Measurements from ENCODE around the gene NPR1. TPM values are rescaled to one million over a fixed set of nuclear protein-coding genes. Genes with fewer than 3 reads are reported as not detected.
"Not testable (repeated sequence)": the region's sequence is repeated elsewhere in the genome, so short reads cannot be mapped to it uniquely, and the experiment has no call there.

Gene NPR1
- total RNA-seq, 1 experiment from 2014 or later, result 16.5 TPM

DNA sequence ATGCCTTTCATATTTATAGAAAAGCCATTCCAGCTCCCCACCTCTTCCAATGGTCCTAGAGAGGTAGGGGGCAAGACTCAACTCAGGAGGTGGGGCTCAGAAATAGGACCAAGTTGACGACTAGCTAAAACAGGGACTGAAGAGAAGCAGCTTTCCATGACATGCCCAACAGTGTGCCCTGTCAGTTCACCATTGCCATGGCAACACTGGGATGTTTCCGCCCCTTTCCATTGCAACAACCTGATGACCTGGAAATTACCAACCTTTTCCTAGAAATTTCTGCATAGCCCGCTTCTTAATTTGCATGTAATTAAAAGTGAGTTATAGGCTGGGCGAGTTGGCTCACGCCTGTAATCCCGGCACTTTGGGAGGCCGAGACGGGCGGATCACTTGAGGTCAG, 27.0 kb downstream of the NPR1 start:
- POLR2A ChIA-PET, result no interaction called here
- no peak for TF ChIP-seq MYBL2 (CRISPR knock-in tag; IDR thresholded peaks at IDR 0.05)
- TF ChIP-seq, protein P1, sequence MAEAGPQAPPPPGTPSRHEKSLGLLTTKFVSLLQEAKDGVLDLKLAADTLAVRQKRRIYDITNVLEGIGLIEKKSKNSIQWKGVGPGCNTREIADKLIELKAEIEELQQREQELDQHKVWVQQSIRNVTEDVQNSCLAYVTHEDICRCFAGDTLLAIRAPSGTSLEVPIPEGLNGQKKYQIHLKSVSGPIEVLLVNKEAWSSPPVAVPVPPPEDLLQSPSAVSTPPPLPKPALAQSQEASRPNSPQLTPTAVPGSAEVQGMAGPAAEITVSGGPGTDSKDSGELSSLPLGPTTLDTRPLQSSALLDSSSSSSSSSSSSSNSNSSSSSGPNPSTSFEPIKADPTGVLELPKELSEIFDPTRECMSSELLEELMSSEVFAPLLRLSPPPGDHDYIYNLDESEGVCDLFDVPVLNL (CRISPR knock-in tag; IDR thresholded peaks at IDR 0.05; ENCODE audit: borderline replicate concordance, low read depth), result no peak
- TF ChIP-seq, protein P2, sequence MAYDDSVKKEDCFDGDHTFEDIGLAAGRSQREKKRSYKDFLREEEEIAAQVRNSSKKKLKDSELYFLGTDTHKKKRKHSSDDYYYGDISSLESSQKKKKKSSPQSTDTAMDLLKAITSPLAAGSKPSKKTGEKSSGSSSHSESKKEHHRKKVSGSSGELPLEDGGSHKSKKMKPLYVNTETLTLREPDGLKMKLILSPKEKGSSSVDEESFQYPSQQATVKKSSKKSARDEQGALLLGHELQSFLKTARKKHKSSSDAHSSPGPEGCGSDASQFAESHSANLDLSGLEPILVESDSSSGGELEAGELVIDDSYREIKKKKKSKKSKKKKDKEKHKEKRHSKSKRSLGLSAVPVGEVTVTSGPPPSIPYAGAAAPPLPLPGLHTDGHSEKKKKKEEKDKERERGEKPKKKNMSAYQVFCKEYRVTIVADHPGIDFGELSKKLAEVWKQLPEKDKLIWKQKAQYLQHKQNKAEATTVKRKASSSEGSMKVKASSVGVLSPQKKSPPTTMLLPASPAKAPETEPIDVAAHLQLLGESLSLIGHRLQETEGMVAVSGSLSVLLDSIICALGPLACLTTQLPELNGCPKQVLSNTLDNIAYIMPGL (CRISPR knock-in tag; IDR thresholded peaks at IDR 0.05), result no peak
- TF ChIP-seq, protein P3, sequence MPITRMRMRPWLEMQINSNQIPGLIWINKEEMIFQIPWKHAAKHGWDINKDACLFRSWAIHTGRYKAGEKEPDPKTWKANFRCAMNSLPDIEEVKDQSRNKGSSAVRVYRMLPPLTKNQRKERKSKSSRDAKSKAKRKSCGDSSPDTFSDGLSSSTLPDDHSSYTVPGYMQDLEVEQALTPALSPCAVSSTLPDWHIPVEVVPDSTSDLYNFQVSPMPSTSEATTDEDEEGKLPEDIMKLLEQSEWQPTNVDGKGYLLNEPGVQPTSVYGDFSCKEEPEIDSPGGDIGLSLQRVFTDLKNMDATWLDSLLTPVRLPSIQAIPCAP (CRISPR knock-in tag; IDR thresholded peaks at IDR 0.05), result no peak
- TF ChIP-seq, protein P4, sequence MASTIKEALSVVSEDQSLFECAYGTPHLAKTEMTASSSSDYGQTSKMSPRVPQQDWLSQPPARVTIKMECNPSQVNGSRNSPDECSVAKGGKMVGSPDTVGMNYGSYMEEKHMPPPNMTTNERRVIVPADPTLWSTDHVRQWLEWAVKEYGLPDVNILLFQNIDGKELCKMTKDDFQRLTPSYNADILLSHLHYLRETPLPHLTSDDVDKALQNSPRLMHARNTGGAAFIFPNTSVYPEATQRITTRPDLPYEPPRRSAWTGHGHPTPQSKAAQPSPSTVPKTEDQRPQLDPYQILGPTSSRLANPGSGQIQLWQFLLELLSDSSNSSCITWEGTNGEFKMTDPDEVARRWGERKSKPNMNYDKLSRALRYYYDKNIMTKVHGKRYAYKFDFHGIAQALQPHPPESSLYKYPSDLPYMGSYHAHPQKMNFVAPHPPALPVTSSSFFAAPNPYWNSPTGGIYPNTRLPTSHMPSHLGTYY (CRISPR knock-in tag; IDR thresholded peaks at IDR 0.05), result no peak
- Mint-ChIP-seq H3K27me3 (ENCODE audit: low read depth) (no peaks in the 10 kb centered on the region), H3K9me3 (no peaks in the 10 kb centered on the region), H3K4me1 (no peaks in the 10 kb centered on the region), H3K36me3 (no peaks in the 10 kb centered on the region), H3K4me3 (no peak overlapping the region), H3K27ac (no peak overlapping the region)
- no peak for ATAC-seq
- CTCF ChIA-PET, result interaction anchor here (0.6 to 1.6 kb wide), 5 partner anchors 23 to 1200 kb away, joined by 3 to 5 read pairs (median 3); partner anchors contain the start of genes INTS3 and NPR1
- DNase-seq (ENCODE audit: low spot score), result no peak

DNA sequence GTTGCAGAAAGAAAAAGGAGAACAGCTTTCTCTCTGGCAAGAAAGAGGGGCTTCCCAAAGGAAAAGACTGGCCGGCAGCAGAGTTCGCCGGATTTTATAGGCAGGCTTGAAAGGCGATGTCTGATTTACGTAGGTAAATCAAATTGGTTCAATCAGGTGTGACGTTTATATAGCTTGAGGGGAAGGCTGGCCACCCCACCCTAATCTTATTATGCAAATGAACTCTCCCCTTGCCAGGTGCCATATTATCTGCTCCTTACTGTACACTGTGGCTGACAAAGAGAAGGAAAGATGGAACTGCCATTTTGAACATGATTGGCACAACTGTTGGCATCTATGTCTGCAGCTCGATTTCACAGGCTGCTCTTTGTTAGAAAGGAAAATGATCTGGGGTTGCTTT, 32.5 kb downstream of the NPR1 start:
- no peak for DNase-seq (ENCODE audit: low spot score)
- no peak for ATAC-seq
- H3K27me3 Mint-ChIP-seq (ENCODE audit: low read depth), result no peaks in the 10 kb centered on the region; the same call in 1 of the 2 replicates
- no peak for TF ChIP-seq RELA (CRISPR knock-in tag; IDR thresholded peaks at IDR 0.05; ENCODE audit: borderline replicate concordance)
- no peak for TF ChIP-seq ZNF219 (CRISPR knock-in tag; IDR thresholded peaks at IDR 0.05; ENCODE audit: borderline replicate concordance)
- 0 out of 2 replicates have a peak overlapping the region, but pooled peaks have one; percentile 4 for H3K27ac Mint-ChIP-seq
- H3K9me3 Mint-ChIP-seq, result no peaks in the 10 kb centered on the region
- H3K4me1 Mint-ChIP-seq, result peaks cover 4% of the 10 kb centered on the region; the same call in 1 of the 2 replicates
- no peak overlapping the region for H3K4me3 Mint-ChIP-seq
- ChIA-PET POLR2A (no interaction called here), CTCF (interaction anchor here (0.8 to 1.2 kb wide), 3 partner anchors 31 to 84 kb away, joined by 3 to 4 read pairs (median 3); partner anchors contain the start of gene S100A13)
- H3K36me3 Mint-ChIP-seq, result no peaks in the 10 kb centered on the region

DNA sequence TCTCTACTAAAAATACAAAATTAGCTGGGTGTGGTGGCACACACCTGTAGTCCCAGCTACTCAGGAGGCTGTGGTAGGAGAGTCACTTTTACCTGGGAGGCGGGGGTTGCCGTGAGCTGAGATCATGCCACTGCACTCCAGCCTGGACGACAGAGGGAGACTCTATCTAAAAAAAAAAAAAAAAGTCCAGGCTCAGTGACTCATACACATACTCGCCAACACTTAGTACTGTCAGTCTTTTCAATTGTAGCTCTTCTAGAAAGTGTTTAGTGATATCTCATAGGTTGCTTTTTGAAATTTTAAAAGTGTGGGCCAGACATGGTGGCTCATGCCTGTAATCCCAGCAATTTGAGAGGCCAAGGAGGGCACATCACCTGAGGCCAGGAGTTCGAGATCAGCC, 37.7 kb downstream of the NPR1 start:
- POLR2A ChIA-PET, result not testable (repeated sequence)

DNA sequence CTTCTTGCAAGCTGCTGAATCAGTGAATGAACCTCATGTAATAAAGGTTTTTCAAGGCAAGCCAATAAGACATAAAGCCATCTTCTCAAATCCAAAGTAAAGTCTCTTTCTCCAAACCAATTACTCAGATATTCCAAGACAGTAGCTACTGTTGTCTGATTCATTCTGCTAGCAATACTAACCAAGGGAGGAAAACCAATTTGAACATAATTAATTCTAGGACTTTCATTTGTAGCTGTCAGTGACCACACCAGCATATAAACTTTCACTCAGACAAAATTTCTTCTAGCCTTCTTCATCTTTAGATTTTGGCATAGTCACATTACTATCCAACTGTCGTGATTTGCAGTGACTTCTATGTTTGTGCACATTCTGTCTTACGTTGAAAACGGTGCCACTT, 38.8 kb downstream of the NPR1 start:
- ChIA-PET POLR2A (no interaction called here), CTCF (no interaction called here)
- DNase-seq (ENCODE audit: low spot score) (no peak), ATAC-seq (no peak)
- no peak overlapping the region for H3K27ac Mint-ChIP-seq
- H3K4me1 Mint-ChIP-seq, result peaks cover 7% of the 10 kb centered on the region; the same call in 1 of the 2 replicates
- no peaks in the 10 kb centered on the region; the same call in none of the 2 replicates for H3K27me3 Mint-ChIP-seq (ENCODE audit: low read depth)
- no peak overlapping the region for H3K4me3 Mint-ChIP-seq
- no peaks in the 10 kb centered on the region for H3K9me3 Mint-ChIP-seq
- no peaks in the 10 kb centered on the region for H3K36me3 Mint-ChIP-seq
- TF ChIP-seq, protein P5, sequence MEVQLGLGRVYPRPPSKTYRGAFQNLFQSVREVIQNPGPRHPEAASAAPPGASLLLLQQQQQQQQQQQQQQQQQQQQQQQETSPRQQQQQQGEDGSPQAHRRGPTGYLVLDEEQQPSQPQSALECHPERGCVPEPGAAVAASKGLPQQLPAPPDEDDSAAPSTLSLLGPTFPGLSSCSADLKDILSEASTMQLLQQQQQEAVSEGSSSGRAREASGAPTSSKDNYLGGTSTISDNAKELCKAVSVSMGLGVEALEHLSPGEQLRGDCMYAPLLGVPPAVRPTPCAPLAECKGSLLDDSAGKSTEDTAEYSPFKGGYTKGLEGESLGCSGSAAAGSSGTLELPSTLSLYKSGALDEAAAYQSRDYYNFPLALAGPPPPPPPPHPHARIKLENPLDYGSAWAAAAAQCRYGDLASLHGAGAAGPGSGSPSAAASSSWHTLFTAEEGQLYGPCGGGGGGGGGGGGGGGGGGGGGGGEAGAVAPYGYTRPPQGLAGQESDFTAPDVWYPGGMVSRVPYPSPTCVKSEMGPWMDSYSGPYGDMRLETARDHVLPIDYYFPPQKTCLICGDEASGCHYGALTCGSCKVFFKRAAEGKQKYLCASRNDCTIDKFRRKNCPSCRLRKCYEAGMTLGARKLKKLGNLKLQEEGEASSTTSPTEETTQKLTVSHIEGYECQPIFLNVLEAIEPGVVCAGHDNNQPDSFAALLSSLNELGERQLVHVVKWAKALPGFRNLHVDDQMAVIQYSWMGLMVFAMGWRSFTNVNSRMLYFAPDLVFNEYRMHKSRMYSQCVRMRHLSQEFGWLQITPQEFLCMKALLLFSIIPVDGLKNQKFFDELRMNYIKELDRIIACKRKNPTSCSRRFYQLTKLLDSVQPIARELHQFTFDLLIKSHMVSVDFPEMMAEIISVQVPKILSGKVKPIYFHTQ (CRISPR knock-in tag; IDR thresholded peaks at IDR 0.05), result no peak
- TF ChIP-seq, protein P6, sequence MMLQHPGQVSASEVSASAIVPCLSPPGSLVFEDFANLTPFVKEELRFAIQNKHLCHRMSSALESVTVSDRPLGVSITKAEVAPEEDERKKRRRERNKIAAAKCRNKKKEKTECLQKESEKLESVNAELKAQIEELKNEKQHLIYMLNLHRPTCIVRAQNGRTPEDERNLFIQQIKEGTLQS (CRISPR knock-in tag; conservative IDR thresholded peaks at IDR 0.05), result no peak
- no peak for TF ChIP-seq PRRX2 (CRISPR knock-in tag; IDR thresholded peaks at IDR 0.05)
- TF ChIP-seq NR1H2 (CRISPR knock-in tag; IDR thresholded peaks at IDR 0.05), result no peak
- TF ChIP-seq ESRRA (CRISPR knock-in tag; IDR thresholded peaks at IDR 0.05; ENCODE audit: borderline replicate concordance), result no peak
- no peak for TF ChIP-seq NFATC4 (CRISPR knock-in tag; IDR thresholded peaks at IDR 0.05)
- TF ChIP-seq NFYB (CRISPR knock-in tag; conservative IDR thresholded peaks at IDR 0.05; ENCODE audit: low read depth), result no peak
- TF ChIP-seq, protein P7, sequence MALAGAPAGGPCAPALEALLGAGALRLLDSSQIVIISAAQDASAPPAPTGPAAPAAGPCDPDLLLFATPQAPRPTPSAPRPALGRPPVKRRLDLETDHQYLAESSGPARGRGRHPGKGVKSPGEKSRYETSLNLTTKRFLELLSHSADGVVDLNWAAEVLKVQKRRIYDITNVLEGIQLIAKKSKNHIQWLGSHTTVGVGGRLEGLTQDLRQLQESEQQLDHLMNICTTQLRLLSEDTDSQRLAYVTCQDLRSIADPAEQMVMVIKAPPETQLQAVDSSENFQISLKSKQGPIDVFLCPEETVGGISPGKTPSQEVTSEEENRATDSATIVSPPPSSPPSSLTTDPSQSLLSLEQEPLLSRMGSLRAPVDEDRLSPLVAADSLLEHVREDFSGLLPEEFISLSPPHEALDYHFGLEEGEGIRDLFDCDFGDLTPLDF (CRISPR knock-in tag; IDR thresholded peaks at IDR 0.05), result no peak
- no peak for TF ChIP-seq ZNF263 (CRISPR knock-in tag; IDR thresholded peaks at IDR 0.05; ENCODE audit: low read depth)
- TF ChIP-seq MYBL2 (CRISPR knock-in tag; IDR thresholded peaks at IDR 0.05), result no peak
- TF ChIP-seq EMX1 (CRISPR knock-in tag; IDR thresholded peaks at IDR 0.05), result no peak

More for the DNA sequence above, 37.7 kb downstream of the NPR1 start:
- H3K4me3 Mint-ChIP-seq; H3K9me3 Mint-ChIP-seq; DNase-seq (ENCODE audit: low spot score); H3K36me3 Mint-ChIP-seq; H3K4me1 Mint-ChIP-seq; H3K27me3 Mint-ChIP-seq (ENCODE audit: low read depth); ATAC-seq; H3K27ac Mint-ChIP-seq: not testable (repeated sequence)
- CTCF ChIA-PET, result interaction anchor here (1.2 to 1.4 kb wide), 2 partner anchors 12 to 36 kb away, joined by 3 to 8 read pairs; partner anchors contain the start of gene INTS3
